Neural progenitor cell (in vitro differentiated cells): Measurements from ENCODE around the gene DENND4C.

Source experiments
- CTCF ChIP-seq: fragments of 200-600 bp; sonication (generic); IDR thresholded peaks from 2 replicates; pipeline ENCODE4 v1.5.1; 2017; ENCODE audit warnings: antibody characterized with exemption, mild to moderate bottlenecking
- EZH2phosphoT487 ChIP-seq: fragments of 200-600 bp; sonication (generic); IDR thresholded peaks from 2 replicates; pipeline ENCODE4 v1.6.1; 2017; ENCODE audit warnings: antibody characterized with exemption

- TF ChIP-seq CTCF (no peak), EZH2phosphoT487 (no peak)
Observed at GRCh38 chr9:19385786-19386501, 155.5 kb downstream of the DENND4C start.
